ENCODE measurements around the gene GAL3ST3.
"Not testable (repeated sequence)": the region's sequence is repeated elsewhere in the genome, so short reads cannot be mapped to it uniquely, and the experiment has no call there.

Gene GAL3ST3

DNA sequence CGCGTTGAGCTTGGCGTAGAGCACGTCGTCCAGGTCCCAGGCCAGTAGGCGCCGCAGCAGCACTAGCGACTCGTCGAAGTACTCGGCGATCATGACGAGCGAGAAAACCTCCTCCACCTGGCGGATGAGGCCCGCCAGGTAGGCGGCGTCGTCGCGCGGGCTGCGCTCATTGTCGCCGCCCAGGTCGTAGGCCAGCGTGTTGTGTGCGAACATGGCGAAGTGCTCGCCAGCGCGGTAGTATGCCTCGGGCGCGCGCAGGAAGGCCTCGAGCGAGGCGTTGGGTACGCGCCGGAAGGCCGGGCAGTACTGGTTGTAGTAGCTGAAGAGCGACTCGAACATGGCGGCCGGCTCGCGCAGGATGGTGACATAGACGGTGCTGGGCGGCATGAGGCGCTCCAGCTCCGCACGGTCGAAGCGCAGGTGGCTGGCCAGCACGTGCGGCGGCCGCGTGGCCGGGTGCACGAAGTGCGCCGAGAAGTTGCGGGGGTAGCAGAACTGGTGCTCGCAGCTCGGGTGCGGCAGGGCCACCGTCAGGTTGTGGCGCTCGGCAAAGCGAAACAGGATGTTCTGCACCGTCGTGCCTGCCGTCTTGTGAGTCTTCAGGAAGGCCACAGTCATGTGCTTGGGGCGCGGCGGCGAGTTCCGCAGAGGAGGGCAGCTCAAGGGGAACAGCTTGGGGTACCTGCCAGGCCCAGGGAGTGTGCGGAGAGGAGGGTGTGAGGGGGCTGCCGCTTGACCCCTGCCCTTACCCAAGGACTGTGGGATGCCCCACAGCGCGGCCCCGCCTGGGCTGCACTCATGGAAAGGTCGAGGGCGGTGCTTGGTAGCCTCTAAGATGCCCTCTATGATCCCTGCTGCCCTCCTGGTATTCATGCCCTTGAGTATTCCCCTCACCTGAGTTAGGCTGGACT, 5.7 kb downstream of the GAL3ST3 start:
- DNase-seq = no peak

GRCh38 chr11:66042227-66042995, 6.5 kb downstream of the GAL3ST3 start:
- no peak for DNase-seq

DNA sequence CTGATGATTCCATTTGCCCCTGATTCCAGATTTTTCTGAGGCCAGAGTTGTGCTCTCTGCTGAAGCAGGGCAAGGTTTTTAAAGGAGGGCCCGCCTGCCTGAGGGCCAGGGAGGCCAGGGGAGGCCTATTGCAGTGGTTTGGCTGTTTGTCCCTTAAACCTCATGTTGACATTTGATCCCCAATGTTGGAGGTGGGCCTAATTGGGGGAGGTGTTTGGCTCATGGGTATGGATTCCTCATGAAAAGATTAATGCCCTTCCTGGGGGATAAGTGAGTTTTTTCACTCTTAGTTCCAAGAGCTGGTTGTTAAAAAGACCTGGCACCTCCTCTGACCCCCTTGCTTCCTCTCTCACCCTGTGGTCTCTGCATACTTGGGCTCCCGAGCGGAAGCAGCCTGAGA, 9.2 kb downstream of the GAL3ST3 start:
- DNase-seq = no peak

GRCh38 chr11:66037327-66037726, 11.6 kb downstream of the GAL3ST3 start:
- DNase-seq = no peak

GRCh38 chr11:66036334-66036710, 12.6 kb downstream of the GAL3ST3 start:
- no peak for DNase-seq

GRCh38 chr11:66035653-66036333, 13.2 kb downstream of the GAL3ST3 start:
- DNase-seq = no peak

DNA sequence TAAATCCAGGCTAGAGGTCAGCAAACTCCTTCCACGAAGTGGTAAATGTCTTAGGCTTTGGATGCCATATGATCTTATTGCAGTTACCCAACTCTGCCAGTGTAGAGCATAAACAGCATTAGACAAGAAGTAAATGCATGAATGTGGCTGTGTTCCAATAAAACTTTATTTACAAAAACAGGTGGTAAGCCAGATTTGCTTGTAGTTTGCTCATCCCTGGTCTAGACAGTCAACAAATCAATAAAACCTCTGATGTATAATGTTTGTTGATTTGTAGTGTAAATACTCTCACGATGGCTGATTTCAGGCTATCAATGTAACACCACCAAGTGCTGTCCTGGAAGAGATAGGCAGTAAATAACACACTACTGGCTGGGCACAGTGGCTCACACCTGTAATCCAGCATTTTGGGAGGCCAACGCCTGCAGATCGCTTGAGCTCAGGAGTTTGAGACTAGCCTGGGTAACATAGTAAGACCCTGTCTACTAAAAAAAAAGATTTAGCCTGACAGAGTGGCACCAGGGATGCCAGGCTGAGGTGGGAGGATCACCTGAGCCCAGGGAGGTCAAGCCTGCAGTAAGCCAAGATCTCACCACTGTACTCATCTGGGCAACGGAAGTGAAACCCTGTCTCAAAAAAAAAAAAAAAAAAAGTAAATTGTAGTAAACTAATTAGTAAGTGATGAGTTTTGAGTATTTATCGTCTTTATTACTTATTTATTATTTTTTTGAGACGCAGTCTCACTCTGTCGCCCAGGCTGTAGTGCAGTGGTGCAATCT, 15.8 kb downstream of the GAL3ST3 start:
- no peak for DNase-seq

DNA sequence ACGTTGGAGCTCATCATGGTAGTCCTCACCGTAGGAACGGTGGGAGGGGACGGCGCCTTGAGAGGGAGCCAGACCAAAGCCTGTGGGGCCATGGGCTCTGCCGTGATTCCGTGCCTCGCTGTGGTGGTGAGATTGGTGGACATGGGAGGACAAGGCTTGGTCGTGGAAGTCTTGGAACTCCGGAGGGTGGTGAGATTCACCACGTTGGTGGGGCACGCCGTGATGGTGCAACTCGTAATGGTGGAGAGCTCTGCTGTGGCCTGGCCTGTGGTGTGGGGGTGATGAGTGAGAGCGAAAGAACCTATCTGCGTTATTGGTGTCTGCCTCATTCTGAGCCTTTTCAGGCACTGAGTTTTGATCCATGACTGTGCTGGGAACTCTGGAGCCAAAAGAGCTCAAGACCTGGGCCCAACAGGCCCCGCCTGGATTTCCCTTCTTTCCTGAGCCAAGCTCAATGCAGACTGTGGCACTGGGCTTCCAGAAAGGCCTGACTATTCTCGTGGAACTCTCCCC, 22.9 kb downstream of the GAL3ST3 start, which contains the start of gene CATSPER1:
TSS of gene CATSPER1 (minus strand) at position 463 of the 513 bp plus-strand sequence. CDS start at position 363, 100 bp downstream.
- no peak for DNase-seq

DNA sequence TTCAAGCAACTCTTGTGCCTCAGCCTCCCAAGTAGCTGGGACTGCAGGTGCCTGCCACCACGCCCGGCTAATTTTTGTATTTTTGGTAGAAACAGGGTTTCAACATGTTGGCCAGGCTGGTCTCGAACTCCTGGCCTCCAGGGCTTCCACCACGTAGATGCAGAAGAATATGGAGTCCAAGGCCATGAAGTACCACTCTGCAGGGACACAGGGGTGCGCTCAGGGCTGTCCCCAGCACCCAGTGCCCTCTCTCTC, 25.8 kb downstream of the GAL3ST3 start:
- DNase-seq = not testable (repeated sequence)

DNA sequence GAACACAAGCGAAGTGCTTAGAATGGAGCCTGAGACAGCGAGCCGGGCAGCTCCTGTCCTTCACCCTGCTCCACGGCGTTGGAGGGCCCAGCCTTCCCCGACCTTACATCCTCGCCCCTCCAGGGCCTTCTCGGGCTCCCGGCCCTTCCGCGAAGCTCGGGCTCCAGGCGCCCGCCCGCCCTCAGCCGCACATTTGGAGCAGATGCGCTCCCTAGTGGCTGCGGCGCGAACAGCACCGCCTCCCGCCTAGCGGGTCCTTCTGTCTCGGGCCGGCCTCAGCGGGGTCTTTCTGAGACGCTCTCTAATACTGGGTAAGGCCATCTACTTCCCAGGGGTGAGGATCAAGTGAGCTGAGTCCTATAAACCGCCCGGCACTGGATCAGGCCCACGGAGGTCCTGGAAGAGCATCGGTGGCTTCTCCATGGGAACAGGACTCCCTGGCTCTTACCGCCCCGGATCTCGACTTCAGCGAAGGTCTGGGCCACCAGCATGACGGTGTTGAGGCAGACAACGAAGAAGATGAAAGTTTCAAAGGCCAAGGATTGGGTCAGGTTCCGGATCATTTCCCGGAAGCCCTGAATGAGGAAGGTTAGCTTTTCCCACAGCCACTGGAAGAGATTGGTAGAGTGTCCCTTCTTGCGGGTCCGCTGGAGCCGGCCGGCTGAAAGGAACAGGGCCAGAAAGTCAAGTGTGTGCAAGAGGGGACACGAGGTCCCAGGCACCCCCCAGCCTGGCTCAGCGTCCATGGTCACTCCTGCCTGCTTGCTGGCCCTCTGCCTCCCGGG, 26.4 kb downstream of the GAL3ST3 start:
- DNase-seq = peak; percentile 62

DNA sequence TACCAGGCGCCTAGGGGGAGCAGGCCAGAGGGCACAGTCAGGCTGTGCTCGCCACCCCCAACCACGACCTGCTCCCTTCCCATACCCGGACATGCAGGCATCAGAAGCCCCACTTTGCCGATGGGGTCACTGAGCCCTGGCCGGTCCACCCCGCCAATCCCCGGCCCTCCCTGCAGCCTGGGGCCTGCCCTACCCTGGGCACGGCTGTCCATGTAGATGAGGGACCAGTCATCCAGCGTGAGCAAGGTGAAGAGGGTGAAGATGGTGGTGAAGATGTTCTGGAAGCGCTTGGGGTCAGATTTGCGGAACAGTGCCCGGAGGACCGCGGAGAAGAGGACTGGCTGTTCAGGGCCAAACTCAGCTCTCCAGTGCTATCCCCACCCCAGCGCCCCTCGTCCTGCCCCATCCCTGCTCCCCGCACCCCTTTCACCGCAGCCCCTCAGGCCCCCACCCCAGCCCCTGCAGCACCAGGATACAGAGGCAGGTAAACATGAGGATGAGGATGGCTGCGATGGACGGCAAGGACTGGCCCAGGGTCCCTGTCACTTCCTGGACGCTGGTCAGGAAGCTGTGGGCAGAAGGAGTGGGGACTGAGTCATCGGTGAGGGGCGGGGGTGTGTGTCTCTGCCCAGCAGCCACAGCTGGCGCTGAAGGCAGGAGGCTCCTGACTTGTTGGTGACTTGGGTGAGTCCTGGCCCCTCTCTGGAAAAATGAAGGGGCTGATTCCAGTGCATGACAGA, 28.2 kb downstream of the GAL3ST3 start:
- no peak for DNase-seq

- no peak for DNase-seq
Observed at GRCh38 chr11:66020212-66020611, 28.7 kb downstream of the GAL3ST3 start.

- DNase-seq = no peak
Observed at GRCh38 chr11:66017321-66017720, 31.6 kb downstream of the GAL3ST3 start.

DNA sequence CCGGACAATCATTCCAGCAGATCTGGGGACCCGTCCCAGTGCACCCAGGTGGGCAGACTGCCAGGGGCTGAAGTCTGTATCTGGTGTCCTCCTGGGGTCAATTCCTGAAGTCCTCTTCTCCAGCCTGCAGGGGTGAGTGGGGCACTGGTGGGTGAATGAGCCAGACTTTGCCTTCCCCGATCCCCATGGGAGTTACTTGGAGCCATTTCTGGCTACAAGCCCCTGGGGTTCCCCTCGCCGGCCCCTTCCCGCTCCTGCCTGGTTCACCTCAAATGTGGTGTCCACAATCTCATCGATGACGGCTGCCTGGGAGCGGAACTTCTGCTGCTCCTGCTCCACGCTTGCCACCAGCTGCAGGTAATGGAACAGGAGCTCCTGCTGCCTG, 32.2 kb downstream of the GAL3ST3 start:
- no peak for DNase-seq

- DNase-seq = no peak
Observed at GRCh38 chr11:66015936-66016792, 32.8 kb downstream of the GAL3ST3 start.

- DNase-seq = no peak
Observed at GRCh38 chr11:66015454-66015881, 33.5 kb downstream of the GAL3ST3 start.

GRCh38 chr11:66014804-66015453, 34.0 kb downstream of the GAL3ST3 start:
- DNase-seq = no peak

DNA sequence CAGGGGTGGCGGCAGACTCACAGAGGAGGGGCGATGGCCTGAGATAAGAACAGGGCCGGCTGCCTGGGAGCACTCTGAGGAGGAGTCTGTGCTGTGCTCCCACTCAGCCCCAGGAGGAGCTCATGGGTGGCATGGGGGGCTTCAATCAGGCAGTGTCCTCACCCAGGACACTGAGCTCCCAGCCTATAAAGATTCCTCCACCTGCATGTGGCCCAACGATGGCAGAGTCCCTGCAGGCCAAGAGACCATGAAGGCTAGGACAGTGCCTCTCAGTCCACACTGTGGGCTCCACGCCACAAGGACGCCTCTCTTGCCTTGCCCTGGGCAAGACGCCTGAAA, 35.2 kb downstream of the GAL3ST3 start:
- DNase-seq = no peak

GRCh38 chr11:66012946-66013761, 35.8 kb downstream of the GAL3ST3 start:
- no peak for DNase-seq

Data from NCI-H1048 (cell line).